ENCODE data around the gene AK1.

The AK1 gene

GRCh38 chr9:127877566-127877998 is at the start of gene AK1:
AK1 (minus strand) TSS chr9:127877675; CDS start chr9:127874617, 3,058 bp downstream.
- no peak for DNase-seq

GRCh38 chr9:127926906-127927200 is 49.4 kb upstream of the AK1 start:
- no peak for DNase-seq

- DNase-seq: no peak
Measured at GRCh38 chr9:127925959-127926905, 48.8 kb upstream of the AK1 start.

- no peak for DNase-seq
Measured at GRCh38 chr9:127924736-127925444, 47.4 kb upstream of the AK1 start.

GRCh38 chr9:127923771-127924170 is 46.3 kb upstream of the AK1 start:
- no peak for DNase-seq

- DNase-seq: no peak
Measured at GRCh38 chr9:127923046-127923445, 45.6 kb upstream of the AK1 start.

- DNase-seq: peak; percentile 13
Measured at GRCh38 chr9:127921557-127922120, 44.2 kb upstream of the AK1 start.

GRCh38 chr9:127920794-127921193 is 43.3 kb upstream of the AK1 start:
- DNase-seq: no peak

GRCh38 chr9:127919253-127919815 is 41.9 kb upstream of the AK1 start:
- DNase-seq: no peak

- DNase-seq: no peak
Measured at GRCh38 chr9:127918183-127919107, 41.0 kb upstream of the AK1 start.

GRCh38 chr9:127917603-127918002 is 40.1 kb upstream of the AK1 start:
- no peak for DNase-seq

- peak; percentile 65 for DNase-seq
Measured at GRCh38 chr9:127916720-127917581, 39.5 kb upstream of the AK1 start, which contains the start of gene ST6GALNAC4. ST6GALNAC4 (minus strand) TSS chr9:127917041; CDS start chr9:127916419, 622 bp downstream.

- no peak for DNase-seq
Measured at GRCh38 chr9:127915801-127916719, 38.6 kb upstream of the AK1 start.

- no peak for DNase-seq
Measured at GRCh38 chr9:127915325-127915752, 37.9 kb upstream of the AK1 start.

- DNase-seq: no peak
Measured at GRCh38 chr9:127913682-127914081, 36.2 kb upstream of the AK1 start.

GRCh38 chr9:127912882-127913281 is 35.4 kb upstream of the AK1 start:
- no peak for DNase-seq

GRCh38 chr9:127912296-127912695 is 34.8 kb upstream of the AK1 start:
- no peak for DNase-seq

- DNase-seq: peak; percentile 6
Measured at GRCh38 chr9:127910613-127911205, 33.2 kb upstream of the AK1 start.

GRCh38 chr9:127909839-127910273 is 32.4 kb upstream of the AK1 start:
- no peak for DNase-seq

- no peak for DNase-seq
Measured at GRCh38 chr9:127908660-127908926, 31.1 kb upstream of the AK1 start.
